ENCODE measurements around the gene DNAJB11. TPM values are rescaled to one million over a fixed set of nuclear protein-coding genes. Genes with fewer than 3 reads are reported as not detected.

Gene DNAJB11
- total RNA-seq, 1 donor from 2014 or later: 37.8 TPM

DNA sequence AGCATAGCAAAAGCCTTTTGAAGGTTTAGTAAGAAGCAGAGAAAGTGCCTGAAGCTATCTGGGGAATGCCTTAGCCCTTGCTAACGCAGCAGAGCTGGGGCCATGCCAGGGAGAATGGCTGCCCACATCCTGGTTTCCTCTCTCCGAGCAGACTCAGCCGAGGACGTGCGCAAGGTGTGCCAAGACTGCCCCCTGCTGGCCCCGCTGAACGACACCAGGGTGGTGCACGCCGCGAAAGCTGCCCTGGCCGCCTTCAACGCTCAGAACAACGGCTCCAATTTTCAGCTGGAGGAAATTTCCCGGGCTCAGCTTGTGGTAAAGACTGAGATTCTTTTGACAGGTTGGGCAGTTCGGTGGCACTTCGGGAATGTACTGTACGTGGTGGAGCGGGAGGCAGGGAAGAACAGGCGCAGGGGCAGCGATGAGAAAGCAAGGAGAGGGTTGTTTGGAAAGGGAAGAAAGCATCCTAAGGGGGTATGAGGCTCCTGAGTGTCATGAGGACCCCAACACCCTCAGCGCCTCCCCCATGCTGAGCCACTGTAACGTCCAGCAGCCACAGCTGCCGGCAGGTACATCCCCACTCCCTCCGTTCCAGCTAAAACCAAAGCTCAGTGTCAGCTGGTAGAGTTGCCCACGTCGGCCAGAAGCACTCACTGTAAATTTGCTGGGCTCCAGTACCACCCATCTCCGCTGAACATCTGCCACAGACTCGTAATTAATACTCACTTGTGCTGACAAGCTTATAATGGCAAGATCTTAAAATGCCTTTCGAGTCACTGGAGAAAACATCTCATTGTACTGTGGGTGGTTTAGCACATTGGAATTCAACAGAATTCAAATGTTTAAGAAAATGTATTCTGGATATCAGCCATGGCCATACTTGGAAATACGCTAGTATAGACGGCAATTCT lies 46.8 kb downstream of the DNAJB11 start:
- Histone ChIP-seq H3K36me3 (no peaks in the 10 kb centered on the region), H3K27me3 (ENCODE audit: low read depth) (peaks cover 28% of the 10 kb centered on the region), H3K4me3 (no peak overlapping the region), H3K27ac (no peak overlapping the region), H3K9me3 (no peaks in the 10 kb centered on the region), H3K4me1 (peaks cover 11% of the 10 kb centered on the region)
- peak; percentile 92 for DNase-seq
- TF ChIP-seq, protein P1, sequence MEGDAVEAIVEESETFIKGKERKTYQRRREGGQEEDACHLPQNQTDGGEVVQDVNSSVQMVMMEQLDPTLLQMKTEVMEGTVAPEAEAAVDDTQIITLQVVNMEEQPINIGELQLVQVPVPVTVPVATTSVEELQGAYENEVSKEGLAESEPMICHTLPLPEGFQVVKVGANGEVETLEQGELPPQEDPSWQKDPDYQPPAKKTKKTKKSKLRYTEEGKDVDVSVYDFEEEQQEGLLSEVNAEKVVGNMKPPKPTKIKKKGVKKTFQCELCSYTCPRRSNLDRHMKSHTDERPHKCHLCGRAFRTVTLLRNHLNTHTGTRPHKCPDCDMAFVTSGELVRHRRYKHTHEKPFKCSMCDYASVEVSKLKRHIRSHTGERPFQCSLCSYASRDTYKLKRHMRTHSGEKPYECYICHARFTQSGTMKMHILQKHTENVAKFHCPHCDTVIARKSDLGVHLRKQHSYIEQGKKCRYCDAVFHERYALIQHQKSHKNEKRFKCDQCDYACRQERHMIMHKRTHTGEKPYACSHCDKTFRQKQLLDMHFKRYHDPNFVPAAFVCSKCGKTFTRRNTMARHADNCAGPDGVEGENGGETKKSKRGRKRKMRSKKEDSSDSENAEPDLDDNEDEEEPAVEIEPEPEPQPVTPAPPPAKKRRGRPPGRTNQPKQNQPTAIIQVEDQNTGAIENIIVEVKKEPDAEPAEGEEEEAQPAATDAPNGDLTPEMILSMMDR (IDR thresholded peaks at IDR 0.05): peak; percentile 91
- ATAC-seq: peak; percentile 97
- intact Hi-C loops (cut with DNase I): loop anchor here (10.0 kb wide), 1 partner anchor 208 kb away; no protein-coding TSS in a partner anchor

GRCh38 chr3:186618318-186618938 lies 47.9 kb downstream of the DNAJB11 start:
- Histone ChIP-seq H3K9me3 (no peaks in the 10 kb centered on the region), H3K27ac (no peak overlapping the region), H3K4me3 (no peak overlapping the region), H3K36me3 (no peaks in the 10 kb centered on the region), H3K27me3 (ENCODE audit: low read depth) (peaks cover 28% of the 10 kb centered on the region), H3K4me1 (peaks cover 11% of the 10 kb centered on the region)
- intact Hi-C loops (cut with DNase I): loop anchor here (10.0 kb wide), 1 partner anchor 206 kb away; no protein-coding TSS in a partner anchor
- ATAC-seq (no peak), DNase-seq (no peak)
- TF ChIP-seq, protein P1 (IDR thresholded peaks at IDR 0.05): no peak

GRCh38 chr3:186619787-186620212 lies 49.3 kb downstream of the DNAJB11 start:
- Histone ChIP-seq H3K9me3 (no peaks in the 10 kb centered on the region), H3K36me3 (no peaks in the 10 kb centered on the region), H3K27ac (no peak overlapping the region), H3K4me1 (peaks cover 11% of the 10 kb centered on the region), H3K27me3 (ENCODE audit: low read depth) (peaks cover 23% of the 10 kb centered on the region), H3K4me3 (no peak overlapping the region)
- TF ChIP-seq, protein P1 (IDR thresholded peaks at IDR 0.05): no peak
- no peak for DNase-seq
- ATAC-seq: no peak
- intact Hi-C loops (cut with DNase I): loop anchor here (10.0 kb wide), 1 partner anchor 205 kb away; no protein-coding TSS in a partner anchor

DNA sequence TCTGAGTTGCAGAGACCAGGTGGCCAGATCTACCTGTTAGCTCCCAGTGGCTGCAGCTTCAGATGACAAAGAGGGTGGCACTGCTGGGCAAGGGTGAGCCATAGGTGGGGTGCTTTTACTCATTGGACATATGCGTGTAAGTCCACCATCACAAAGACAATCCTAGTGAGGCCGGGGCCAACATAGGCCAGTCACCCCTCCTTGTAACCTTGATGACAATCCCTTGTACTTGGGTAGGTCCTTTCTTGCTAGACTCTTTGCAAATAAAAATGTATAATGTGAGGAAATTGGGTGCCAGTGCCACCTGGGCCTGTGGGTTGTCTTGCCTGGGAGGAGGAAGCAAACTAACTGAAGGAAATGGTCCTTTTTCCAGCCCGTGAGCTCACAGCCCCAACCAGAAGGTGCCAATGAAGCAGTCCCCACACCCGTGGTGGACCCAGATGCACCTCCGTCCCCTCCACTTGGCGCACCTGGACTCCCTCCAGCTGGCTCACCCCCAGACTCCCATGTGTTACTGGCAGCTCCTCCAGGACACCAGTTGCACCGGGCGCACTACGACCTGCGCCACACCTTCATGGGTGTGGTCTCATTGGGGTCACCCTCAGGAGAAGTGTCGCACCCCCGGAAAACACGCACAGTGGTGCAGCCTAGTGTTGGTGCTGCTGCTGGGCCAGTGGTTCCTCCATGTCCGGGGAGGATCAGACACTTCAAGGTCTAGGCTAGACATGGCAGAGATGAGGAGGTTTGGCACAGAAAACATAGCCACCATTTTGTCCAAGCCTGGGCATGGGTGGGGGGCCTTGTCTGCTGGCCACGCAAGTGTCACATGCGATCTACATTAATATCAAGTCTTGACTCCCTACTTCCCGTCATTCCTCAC lies 49.9 kb downstream of the DNAJB11 start:
- no peaks in the 10 kb centered on the region for H3K36me3 ChIP-seq
- peaks cover 11% of the 10 kb centered on the region for H3K4me1 ChIP-seq
- no peak overlapping the region for H3K27ac ChIP-seq
- TF ChIP-seq, protein P1 (IDR thresholded peaks at IDR 0.05): no peak
- no peak for DNase-seq
- no peaks in the 10 kb centered on the region for H3K9me3 ChIP-seq
- intact Hi-C loops (cut with DNase I): no loop called here
- no peak overlapping the region for H3K4me3 ChIP-seq
- no peak for ATAC-seq
- H3K27me3 ChIP-seq (ENCODE audit: low read depth): peaks cover 23% of the 10 kb centered on the region

Data from lower lobe of right lung (tissue), 2 donors.